ENCODE measurements around the gene TMEM255B.
"Not testable (repeated sequence)": the region's sequence is repeated elsewhere in the genome, so short reads cannot be mapped to it uniquely, and the experiment has no call there.

The TMEM255B gene

DNA sequence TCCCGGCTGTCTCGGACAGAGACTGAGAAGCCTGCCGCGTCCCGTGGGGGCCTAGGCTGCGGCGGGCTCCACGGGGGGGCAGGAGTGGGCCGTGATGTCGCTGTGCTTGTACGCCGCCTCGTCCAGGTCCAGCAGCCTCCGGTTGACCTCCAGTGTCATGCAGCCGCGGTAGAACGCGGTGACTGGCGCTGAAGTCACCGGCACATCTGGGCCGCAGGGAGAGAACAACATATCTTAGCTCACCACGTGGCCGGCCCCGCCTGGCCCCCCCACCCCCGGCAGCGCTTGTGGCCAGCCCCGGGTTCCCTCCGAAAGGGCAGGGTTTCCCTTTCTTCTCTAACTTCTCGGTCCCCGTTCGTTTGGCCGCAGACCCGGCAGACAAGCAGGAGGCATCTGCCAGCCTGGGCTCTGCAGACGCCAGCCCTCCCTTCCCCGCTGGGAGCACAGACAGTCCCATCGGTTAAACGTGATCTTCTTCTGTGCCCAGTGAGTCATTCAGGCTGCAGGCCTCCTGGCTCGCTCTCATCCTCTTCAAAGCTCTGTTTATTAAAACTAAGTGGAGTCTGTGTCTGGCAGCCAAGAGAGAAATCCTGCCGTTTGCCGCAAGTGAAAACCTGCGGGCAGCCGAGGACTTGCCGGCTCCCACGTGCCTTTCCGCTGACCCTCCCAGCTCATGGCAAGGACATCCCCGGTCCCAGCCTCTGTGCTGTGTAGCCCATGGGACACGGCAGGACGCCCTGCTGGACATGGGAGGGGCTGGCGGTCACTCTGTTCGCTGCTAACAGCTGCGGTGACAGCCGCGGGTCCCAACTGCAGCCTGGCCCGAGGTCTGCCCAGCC is 62.0 kb downstream of the TMEM255B start:
- no peak for DNase-seq

DNA sequence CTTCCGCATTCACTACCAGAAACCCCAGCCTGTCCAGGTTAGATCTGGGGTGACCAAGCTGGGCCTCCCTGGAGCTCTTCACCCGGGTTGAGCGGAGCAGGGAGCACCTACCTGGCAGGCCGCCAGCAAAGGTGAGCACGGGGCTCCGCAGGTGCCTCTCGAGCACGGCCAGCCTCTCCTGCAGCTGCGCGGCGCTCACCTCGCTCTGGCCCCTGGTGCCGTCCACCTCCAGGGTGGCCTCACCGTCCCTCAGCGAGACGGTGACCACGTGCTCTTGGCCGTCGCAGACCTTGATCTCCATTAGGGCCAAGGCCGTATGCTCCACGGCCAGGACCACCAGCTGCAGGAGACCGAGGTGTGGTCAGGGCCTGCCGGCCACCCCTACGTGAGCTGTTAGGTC is 62.8 kb downstream of the TMEM255B start:
- no peak for DNase-seq

DNA sequence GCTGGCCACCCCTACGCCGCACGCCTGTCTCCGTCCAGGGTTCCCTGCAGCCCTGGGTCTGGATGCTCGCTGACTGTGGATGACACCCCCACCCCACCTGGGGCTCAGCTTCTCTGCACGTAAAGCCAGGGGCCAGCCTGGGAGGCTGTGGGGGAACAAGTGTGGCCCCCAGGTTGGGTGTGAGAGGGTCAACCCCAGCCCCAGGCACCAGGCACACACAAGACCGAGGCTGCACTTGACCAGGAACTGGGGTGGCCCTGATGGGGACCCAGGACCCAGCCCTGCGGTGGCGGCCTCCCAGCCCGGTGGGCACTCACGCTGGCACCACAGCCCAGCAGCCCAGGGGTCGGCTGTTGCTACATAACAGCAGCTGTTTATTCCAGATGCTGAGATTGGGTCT is 63.2 kb downstream of the TMEM255B start:
- no peak for DNase-seq

DNA sequence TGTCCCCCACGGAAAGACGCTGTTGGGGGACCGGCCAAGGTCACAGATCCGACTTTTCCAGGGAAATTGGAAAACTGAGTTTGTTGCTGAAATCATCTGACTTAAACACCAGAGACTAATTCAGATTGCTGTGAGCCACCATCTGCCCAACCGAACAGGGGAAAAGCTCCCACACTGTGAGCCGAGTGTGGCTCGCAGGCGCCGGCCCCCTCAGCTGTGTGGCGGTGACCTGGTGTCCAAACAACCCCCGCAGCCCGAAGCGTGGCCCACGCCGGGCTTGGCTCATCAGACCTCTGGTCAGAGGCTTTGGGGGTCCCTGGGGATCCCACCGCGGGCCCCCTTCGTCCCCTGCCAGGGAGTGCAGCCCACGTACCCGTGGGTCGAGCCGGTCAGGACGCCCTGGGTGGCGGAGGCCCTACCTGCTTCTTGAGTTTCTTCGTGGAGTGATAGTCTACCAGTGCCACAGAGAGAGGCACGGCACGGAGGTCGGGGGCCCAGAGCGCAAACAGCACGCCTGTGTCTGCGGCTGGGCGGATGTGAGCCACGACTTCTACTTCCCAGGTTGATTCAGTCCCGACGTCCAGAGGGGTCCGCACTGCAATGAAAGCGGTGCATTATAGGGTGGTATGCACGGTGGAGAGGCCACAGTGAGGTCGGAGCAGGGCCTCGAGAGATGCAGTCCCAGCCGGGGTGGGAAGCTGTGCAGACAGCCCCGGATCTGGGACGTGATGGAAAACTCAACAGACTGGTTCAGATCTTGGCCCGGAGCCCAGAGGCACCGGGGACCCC is 64.1 kb downstream of the TMEM255B start:
- DNase-seq = no peak

DNA sequence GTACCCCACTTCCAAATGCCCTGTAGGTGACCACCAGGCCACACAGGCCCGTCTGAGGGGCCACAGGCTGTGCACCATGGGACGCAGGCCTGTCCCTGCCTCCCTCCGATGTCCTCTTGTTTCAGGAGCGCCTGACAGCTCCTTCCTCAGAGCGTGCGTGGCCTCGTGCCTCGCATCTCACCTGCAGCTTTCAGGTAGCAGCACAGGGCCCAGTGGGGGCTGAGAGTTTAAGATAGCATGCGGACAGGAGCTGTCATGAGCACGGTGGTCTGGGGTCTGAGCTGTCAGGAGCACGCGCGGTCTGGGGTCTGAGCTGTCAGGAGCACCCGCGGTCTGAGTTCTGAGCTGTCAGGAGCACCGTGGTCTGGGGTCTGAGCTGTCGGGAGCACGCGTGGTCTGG is 64.7 kb downstream of the TMEM255B start:
- DNase-seq = no peak

DNA sequence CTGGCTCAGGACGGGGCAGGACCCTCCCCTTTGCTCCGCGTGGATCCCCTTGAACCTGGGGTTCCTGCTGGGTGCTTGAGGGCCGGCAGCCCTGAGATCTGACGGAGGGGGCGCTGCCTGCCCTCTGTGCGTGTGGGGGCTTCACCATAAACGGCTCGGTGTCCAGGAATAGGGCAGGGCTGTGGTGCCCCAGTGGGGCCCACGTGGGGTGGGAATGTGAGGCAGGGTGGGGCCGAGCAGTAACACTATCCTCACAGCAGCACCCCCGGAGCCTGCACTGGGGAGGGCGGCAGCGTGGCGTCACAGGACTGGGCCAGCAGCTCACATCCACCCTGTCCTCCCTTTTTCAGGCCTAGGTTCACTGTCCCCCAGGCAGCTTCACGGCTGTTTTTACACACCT is 66.8 kb downstream of the TMEM255B start:
- no peak for DNase-seq

DNA sequence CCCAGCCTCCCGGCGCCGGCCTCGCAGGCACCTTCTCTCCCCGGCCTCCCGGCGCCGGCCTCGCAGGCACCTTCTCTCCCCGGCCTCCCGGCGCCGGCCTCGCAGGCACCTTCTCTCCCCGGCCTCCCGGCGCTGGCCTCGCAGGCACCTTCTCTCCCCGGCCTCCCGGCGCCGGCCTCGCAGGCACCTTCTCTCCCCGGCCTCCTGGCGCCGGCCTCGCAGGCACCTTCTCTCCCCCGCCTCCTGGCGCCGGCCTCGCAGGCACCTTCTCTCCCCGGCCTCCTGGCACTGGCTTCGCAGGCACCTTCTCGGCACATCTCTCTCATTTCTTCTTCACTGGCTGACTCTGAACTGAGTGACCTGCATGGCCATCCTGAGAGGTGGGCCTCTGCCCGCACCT is 67.4 kb downstream of the TMEM255B start:
- not testable (repeated sequence) for DNase-seq

DNA sequence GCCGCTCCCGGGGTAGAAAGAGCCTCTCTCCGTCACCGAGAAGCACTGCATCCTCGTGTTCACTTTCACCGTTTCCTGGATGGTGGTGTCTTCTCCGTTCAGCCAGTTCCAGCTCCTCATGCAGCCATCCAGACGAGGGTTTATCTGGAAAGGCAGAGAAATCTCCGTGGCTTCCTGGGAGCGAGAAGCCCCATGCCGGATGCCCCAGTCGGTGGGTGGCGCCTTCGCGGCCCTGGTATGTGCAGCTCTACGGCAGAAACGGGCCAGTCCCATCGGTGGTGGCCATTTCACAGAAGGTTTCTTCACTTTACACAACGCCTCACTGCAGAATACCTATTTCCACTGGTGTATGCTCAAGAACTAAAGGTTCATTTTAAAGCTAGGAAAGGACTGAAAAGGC is 68.0 kb downstream of the TMEM255B start:
- DNase-seq = no peak

DNA sequence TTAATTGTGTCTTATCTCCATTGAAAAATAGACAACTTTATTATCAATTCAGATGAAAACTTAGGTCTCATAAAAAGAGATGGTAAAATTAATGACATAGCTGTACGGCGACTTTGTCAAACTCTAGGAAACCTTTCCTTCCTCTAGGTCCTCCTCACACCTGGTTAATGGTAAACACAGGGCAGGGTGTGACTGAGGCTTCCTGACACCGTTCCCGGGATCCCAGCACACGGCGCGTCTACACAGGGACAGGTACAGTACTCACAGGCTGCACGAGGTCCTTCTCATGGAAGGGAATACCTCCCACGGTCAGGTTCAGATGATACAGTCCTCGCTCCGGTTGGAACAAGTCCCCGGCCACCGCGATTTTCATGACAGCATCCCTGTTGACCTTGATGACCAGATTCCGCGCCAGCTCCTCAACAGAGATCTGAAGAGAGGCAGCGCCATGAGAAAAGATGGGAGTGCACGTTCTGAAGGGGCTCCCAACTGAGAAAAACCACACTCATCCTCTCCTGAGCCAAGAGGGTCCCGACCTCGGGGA is 69.3 kb downstream of the TMEM255B start:
- DNase-seq = no peak

DNA sequence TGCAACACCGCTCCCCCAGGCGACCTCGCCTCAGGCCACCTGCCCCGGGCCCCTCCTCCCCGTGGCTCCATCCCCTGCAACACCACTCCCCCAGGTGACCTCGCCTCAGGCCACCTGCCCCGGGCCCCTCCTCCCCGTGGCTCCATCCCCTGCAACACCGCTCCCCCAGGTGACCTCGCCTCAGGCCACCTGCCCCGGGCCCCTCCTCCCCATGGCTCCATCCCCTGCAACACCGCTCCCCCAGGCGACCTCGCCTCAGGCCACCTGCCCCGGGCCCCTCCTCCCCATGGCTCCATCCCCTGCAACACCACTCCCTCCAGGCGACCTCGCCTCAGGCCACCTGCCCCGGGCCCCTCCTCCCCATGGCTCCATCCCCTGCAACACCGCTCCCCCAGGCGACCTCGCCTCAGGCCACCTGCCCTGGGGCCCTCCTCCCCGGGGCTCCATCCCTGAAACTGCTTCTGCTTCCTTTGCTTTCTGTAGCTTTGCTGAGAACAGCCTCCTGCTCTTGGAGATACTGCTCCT is 71.5 kb downstream of the TMEM255B start:
- not testable (repeated sequence) for DNase-seq

DNA sequence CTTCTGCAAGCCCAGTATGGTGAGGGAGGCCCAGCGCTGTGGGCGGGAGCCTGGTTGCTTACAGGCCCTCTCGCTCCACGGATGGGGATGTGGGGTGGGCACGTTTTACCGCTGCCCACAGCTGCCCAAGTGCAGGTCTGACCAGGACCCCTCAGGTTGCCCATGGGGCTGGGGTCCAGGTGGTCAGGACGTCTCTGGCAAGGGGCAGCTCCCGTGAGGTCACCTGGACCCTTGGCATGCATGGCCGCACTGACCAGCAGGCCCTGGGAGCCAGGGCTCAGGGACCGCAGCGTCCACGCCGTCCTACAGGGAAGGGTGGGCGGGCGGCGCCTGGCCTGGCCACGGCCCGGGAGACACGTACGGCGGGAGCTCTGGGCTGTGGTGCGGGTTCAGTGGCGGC is 72.0 kb downstream of the TMEM255B start:
- no peak for DNase-seq

DNA sequence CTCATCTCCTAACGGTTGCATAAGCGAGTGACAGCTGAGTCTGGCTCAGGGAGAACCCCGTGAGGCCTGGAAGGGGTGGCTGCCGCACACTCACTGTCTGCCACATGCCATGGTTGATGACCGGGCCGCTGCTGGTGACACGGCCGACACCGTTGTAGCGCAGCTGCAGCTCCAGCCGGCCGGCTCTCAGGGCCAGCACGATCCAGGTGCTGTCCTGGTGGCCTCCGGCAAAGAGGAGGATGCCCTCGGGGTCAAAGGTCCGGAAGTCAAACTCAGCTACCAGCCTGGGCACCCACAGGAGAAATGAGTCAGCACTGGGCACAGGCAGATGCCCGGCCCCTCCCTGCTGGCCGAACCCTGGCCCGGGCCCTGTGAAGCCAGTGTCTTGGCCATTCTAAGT is 73.2 kb downstream of the TMEM255B start:
- DNase-seq = no peak

DNA sequence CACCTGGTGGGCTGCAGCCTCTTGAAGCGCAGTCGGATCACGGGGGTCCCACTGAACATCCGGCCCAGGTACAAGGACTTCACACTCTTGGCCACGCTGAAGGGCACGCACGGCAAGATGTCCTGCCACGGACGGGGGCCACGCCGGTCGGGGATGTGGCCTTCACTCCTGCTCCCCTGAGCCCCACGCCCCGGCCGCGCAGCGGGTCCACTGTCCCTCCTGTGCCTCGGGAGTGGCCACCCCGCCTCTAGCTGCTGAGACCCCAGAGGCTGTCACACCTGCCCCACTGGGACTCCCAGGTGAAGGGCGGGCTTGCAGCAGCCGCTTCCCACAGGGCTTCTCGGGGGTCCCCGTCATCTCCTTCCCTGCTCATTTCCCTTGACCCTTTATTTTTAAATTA is 73.6 kb downstream of the TMEM255B start:
- DNase-seq = no peak

DNA sequence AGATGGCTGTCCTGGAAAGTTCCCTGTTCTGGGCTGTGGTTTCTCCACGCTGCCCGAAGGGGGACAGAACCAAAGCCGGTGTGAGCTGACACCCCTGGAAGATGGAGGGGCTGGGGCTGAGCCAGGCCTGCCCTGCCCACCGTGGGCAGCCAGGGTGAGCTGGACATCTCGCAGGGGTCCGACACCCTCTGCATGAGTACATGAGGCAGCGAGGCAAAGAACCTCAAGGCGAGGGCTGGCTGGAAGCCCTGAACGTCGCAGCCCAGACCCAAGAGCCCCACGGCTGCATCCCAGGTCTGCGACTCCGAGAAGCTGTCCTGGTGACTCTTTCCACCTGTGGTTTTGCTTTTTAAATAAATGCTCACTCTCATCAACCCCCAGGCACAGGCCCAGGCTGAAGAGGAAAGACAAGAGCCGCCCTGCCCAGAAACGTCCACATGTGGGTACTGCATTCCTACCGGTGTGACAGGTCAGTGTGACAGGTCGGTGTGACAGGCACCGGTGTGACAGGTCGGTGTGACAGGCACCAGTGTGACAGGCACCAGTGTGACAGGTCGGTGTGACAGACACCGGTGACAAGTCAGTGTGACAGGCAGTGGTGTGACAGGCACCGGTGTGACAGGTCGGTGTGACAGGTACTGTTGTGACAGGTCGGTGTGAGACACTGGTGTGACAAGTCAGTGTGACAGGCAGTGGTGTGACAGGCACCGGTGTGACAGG is 74.2 kb downstream of the TMEM255B start:
- no peak for DNase-seq

DNA sequence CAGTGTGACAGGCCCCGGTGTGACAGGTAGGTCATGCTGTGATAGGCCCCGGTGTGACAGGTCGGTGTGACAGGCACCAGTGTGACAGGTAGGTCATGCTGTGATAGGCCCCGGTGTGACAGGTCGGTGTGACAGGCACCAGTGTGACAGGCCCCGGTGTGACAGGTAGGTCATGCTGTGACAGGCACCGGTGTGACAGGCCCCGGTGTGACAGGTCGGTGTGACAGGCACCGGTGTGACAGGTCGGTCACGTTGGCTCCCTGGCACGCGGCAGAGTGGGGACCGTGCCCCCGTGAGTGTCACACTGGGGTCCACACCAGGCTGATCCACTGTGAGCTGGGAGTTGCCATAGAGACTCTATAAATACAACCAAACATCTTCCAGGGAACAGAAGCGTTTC is 75.0 kb downstream of the TMEM255B start:
- DNase-seq = not testable (repeated sequence)

DNA sequence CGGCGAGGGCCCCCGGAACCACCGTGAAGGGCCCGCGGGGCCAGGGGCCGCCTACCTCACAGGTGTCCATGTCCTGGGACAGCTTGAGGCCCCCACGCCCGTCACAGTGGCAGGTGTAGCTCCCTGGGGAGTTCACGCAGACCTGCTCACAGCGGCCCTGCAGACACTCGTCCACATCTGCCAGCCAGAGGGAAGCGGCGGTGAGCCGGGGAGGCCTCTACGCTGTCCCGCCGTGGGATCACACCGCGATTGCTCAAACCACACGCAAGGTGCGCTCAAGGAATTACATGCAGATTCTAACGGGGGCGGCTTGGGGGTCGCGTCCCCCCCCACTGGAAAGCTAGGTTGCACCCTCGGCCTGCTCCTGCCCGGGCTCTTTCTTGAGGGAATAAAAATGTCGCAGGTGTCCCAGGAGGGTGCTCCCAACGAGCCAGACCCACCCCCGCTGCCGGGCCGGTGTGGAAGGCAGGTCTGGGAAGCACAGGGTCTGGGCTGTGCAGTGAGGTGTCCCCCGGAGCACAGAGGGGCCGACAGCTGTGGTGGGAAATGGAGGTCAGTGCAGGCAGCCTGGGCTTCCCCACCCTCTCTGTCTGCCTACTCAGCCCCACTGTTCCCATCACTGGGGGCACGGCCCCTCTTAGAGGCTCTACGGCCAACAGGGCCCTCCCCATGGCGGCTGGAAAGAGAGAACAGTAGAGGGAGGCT is 75.6 kb downstream of the TMEM255B start:
- DNase-seq = no peak

DNA sequence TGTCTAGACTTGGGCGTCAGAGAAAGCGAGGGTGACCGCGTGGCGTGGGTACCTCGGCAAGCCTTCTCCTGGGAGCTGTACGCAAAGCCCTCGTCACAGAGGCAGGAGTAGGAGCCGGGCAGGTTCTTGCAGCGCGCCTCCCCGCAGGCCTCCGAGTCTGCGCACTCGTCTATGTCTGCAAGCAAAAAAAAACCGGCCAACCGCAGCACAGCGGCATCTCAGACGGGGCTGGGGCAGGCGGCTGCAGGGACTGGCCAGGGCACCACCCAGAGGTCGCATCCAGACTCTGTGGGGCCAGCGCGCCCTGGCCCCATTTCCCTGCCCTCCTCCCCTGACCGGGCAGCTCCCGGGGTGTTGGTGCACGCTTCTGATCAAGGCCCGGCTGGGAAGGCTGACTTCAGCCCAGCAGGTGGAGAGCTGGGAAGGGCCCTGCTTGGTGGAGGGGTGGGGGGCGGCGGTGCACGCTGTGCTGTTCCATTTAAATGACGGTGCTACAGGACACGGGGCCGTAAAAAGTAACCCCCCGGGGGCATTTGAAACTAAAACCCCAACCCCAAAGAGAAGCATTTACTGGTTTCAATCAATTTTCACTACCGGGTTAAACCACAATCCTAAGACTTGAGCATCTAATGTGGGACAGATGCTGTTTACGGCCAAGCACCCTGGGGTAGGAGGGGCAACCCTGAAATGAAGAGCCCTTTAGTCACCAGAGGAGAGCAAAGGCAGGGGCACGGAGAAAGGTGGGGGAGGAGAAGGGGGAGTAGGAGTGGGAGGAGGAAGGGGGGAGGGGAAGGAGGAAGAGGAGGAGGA is 76.6 kb downstream of the TMEM255B start:
- DNase-seq = no peak

DNA sequence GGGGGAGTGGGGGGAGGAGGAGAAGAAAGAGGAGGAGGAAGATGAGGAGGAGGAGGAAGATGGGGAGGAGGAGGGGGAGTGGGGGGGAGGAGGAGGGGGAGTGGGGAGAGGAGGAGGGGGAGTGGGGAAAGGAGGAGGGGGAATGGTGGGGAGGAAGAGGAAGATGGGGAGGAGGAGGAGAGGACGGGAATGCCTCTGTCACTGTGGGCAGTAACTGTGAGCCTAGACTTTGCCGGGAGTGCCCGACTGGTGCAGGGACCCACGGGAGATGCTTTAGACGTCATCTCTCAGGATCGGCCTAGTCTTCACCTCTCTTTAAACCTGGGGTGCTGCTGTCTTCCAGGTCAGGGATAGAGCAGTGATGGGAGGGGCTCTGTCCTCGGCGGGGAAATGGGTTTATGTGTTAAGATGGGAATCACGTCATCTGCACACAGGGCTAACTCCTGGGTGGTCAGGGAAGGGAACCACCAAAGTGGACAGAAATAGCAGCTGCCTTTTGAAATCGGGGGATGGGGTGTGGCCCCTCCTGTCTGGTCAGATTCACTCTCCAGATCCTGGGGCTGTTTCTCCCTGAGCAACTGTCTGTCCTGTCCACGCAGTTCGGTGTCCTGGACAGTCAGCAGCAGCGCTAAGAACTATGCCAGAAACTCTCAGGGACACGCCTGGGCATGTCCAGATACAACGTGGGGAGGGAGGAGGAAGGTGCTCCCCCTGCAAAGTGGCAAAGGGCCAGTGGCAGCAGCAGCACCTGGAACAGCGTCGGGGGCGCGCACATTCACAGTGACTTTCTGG is 77.9 kb downstream of the TMEM255B start:
- no peak for DNase-seq

DNA sequence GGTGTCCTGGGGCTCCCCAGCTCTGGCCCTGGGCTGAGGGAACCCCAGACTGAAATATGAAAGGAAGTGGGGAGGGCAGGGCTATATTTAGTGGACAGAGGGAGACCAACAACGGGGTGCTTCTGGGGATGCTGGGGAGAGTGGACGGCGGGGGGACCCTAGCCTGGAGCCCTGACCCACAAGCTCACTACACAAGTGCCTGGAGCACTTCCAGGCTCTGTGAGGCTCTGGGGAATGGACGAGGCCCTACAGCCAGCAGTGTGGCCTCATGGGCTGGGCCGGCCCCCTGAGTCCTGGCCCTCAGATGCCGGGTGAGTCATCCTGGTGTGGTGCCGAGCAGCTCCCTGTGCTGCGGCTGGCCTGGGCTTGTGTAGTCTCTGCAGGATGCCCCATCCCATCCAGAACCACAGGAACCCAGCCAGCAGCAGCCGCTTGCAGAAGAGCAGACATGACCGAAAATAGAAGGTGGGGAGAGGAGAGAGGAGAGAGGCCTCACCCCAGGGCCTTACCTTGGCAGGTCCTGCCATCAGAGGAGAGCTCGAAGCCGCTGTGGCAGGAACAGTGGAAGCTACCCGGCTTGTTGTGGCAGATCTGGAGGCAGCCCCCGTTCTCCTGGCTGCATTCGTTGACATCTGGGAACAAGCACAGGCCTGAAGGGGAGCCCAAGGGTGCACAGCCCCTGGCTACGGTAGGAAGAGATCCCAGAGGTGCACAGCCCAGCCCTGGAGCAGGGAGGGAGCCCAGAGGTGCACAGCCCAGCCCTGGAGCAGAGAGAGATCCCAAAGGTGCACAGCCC is 78.7 kb downstream of the TMEM255B start:
- DNase-seq = no peak

DNA sequence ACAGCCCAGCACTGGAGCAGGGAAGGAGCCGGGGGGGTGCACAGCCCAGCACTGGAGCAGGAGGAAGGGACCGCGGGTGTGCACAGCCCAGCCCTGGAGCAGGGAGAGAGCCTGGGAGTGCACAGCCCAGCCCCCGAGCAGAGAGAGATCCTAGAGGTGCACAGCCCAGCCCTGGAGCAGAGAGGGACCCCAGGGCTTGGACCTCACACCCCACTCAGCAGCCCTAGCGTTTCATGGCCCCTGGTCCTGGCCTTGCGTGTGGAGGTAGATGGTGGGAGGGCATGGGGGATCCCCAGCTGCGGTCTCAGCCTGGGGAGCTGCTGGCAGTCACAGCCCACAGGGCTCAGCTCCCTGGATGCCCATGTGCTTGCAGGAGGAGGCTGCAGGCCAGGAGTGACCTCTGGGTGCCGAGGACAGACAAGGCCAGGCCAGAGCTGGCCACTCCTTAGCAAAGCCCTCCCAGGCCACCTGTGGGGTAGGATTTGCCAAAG is 79.7 kb downstream of the TMEM255B start:
- no peak for DNase-seq
